Smooth muscle cell (in vitro differentiated cells): ENCODE results near the gene PAX9. TPM values are rescaled to one million over a fixed set of nuclear protein-coding genes. Genes with fewer than 3 reads are reported as not detected.

Experiments
- polyA plus RNA-seq: library from polyadenylated mRNA; unstranded; fragments of >200 nt; fragmentation: Nextera tagmentation; extraction: Ambion mirVana; gene quantifications from 2 replicates; pipeline ENCODE4 v1.2.1, GENCODE V29; 2016
- total RNA-seq: library from RNA; depleted of rRNA; stranded (reverse); fragments of >200 nt; gene quantifications from 2 replicates; pipeline ENCODE4 v1.2.3, GENCODE V29; 2014

Gene PAX9
- total and polyA plus RNA-seq, 2 experiments from 2014 or later, result not detected

Other genes with a start within 250 kb of the PAX9 start
- not detected in 2 replicates for gene NKX2-1, start 141.6 kb upstream of the PAX9 start, total RNA-seq
- not detected in 2 replicates for gene NKX2-1, start 141.6 kb upstream of the PAX9 start, polyA plus RNA-seq
- gene NKX2-8, start 79.2 kb upstream of the PAX9 start, total RNA-seq, result not detected in 2 replicates
- not detected in 2 replicates for gene NKX2-8, start 79.2 kb upstream of the PAX9 start, polyA plus RNA-seq